BJ (cell line): ENCODE data around the gene PARD6G. TPM values are rescaled to one million over a fixed set of nuclear protein-coding genes. Genes with fewer than 3 reads are reported as not detected.
"Not testable (repeated sequence)": the region's sequence is repeated elsewhere in the genome, so short reads cannot be mapped to it uniquely, and the experiment has no call there.

ENCODE experiments used
- CTCF ChIA-PET: fragments of 350-600 bp; formaldehyde crosslinking; extraction: SDS; loops from one replicate; lab custom pipeline; 2021; ENCODE audit warnings: antibody characterized with exemption, inconsistent platforms; lab: Yijun Ruan, JAX
- POLR2A ChIA-PET: fragments of 300-600 bp; sonication (Branson Sonifier 250); formaldehyde crosslinking; extraction: SDS; loops from one replicate; lab custom pipeline; 2021; ENCODE audit warnings: antibody characterized with exemption; lab: Charles Lee
- DNase-seq: peaks from one replicate; pipeline ENCODE4 v3.0.0-alpha.2; 2011; ENCODE audit warnings: low read depth
- H3K27me3 ChIP-seq: 2 replicates; pipeline ENCODE4 v1.6.0; 2011; ENCODE audit warnings: low read length; ENCODE audit not compliant: control insufficient read depth, insufficient read depth
- H3K36me3 ChIP-seq: 2 replicates; pipeline ENCODE4 v1.5.1; 2011; ENCODE audit warnings: low read length; ENCODE audit not compliant: control insufficient read depth, insufficient read depth
- H3K4me3 ChIP-seq: 2 replicates; pipeline ENCODE4 v1.5.1; 2011; ENCODE audit warnings: low read depth, mild to moderate bottlenecking, control low read depth, low read length
- polyA plus RNA-seq: library from polyadenylated mRNA; depleted of rRNA; stranded (reverse); fragments of >200 nt; gene quantifications from 2 replicates; pipeline ENCODE4 v1.2.3, GENCODE V29; 2011
- TF ChIP-seq, protein P1 (sequence below): IDR thresholded peaks from 2 replicates; pipeline ENCODE4 v1.5.1; 2011; ENCODE audit warnings: low read depth, mild to moderate bottlenecking, control low read depth, inconsistent platforms, low read length, moderate library complexity; ENCODE audit not compliant: insufficient read depth

Gene PARD6G
- polyA plus RNA-seq, 1 experiment: 0.96 TPM

- TF ChIP-seq, protein P1, sequence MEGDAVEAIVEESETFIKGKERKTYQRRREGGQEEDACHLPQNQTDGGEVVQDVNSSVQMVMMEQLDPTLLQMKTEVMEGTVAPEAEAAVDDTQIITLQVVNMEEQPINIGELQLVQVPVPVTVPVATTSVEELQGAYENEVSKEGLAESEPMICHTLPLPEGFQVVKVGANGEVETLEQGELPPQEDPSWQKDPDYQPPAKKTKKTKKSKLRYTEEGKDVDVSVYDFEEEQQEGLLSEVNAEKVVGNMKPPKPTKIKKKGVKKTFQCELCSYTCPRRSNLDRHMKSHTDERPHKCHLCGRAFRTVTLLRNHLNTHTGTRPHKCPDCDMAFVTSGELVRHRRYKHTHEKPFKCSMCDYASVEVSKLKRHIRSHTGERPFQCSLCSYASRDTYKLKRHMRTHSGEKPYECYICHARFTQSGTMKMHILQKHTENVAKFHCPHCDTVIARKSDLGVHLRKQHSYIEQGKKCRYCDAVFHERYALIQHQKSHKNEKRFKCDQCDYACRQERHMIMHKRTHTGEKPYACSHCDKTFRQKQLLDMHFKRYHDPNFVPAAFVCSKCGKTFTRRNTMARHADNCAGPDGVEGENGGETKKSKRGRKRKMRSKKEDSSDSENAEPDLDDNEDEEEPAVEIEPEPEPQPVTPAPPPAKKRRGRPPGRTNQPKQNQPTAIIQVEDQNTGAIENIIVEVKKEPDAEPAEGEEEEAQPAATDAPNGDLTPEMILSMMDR: no peak
- Histone ChIP-seq H3K36me3 (no peaks in the 10 kb centered on the region), H3K27me3 (0 out of 2 replicates have a peak, but pooled peaks cover 4% of the 10 kb centered on the region), H3K4me3 (no peak overlapping the region)
- no peak for DNase-seq
- ChIA-PET POLR2A (no interaction called here), CTCF (interaction anchor here (1.2 kb wide), 1 partner anchor 74 kb away, joined by 4 read pairs; no protein-coding TSS in a partner anchor)
Measured at GRCh38 chr18:80243204-80243603, 4.1 kb downstream of the PARD6G start.

DNA sequence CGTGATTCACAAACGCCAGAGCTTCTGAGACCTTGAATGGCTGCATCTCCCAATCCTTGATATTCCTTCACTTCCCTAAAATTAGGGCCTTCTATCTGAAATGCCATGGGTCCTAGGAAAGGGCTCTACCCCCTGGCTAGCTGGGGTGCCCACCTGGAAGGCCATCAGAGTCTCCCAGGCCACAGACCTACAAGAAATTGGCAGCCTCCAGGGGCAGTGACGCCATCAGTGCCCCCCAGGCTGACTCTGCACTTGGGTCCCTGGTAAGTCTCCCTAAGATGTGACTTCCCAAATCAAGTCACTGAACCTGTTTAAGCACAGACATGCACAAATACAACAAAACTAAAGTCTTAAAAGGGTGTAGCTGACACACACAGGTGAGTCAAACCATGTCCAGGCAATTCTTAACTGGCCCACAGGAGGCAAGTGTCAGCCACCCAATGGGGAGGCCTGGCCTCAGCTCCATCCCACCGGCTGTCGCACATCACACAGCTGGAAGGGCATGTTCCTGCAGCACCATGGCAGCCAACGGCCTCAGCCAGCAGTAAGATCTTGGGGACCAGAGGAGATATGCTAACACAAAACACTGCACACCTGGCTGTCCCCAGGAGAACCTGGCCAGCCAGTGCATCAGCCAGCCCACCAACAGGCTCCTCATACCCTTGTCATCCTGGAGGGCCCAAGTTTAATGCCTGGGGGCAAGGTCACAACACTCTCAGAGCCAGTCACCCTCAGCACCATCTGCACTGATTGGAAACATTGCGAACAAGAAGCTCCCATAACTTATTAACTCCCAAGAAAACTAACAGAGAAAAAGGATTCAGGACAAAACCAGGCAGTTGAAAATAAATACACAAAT is 5.2 kb downstream of the PARD6G start:
- TF ChIP-seq, protein P1: no peak
- CTCF ChIA-PET: interaction anchor here (1.1 kb wide), 1 partner anchor 85 kb away, joined by 3 read pairs; no protein-coding TSS in a partner anchor
- POLR2A ChIA-PET: no interaction called here
- H3K36me3 ChIP-seq: no peaks in the 10 kb centered on the region
- no peak for DNase-seq
- no peak overlapping the region for H3K4me3 ChIP-seq
- H3K27me3 ChIP-seq: 0 out of 2 replicates have a peak, but pooled peaks cover 4% of the 10 kb centered on the region

DNA sequence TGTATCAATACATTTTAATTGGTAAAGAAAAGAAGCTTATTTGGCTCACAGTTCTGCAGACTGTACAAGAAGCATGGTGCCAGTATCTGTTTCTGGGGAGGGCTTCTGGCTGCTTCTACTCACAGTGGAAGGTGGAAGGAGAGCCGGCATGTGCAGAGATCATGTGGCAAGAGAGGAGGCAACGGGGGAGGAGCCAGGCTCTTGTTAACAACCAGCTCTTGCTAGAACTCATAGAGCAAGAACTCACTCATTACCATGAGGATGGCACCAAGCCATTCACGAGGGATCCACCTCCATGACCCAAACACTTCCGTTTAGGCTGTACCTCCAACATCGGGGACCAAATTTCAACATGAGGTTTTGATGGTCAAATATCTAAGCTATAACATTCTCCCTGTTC is 7.5 kb downstream of the PARD6G start:
- H3K4me3 ChIP-seq: no peak overlapping the region
- no peak for DNase-seq
- ChIA-PET POLR2A (no interaction called here), CTCF (interaction anchor here (0.7 to 1.3 kb wide), 5 partner anchors 8 to 82 kb away, joined by 3 read pairs; no protein-coding TSS in a partner anchor)
- TF ChIP-seq, protein P1: no peak
- H3K27me3 ChIP-seq: no peaks in the 10 kb centered on the region
- H3K36me3 ChIP-seq: no peaks in the 10 kb centered on the region

GRCh38 chr18:80238651-80239260 is 8.6 kb downstream of the PARD6G start:
- no peak for DNase-seq
- no peak overlapping the region for H3K4me3 ChIP-seq
- no peaks in the 10 kb centered on the region for H3K27me3 ChIP-seq
- TF ChIP-seq, protein P1: no peak
- ChIA-PET CTCF (interaction anchor here (1.3 kb wide), 1 partner anchor 22 kb away, joined by 3 read pairs; no protein-coding TSS in a partner anchor), POLR2A (no interaction called here)
- no peaks in the 10 kb centered on the region for H3K36me3 ChIP-seq

GRCh38 chr18:80237519-80237918 is 9.8 kb downstream of the PARD6G start:
- DNase-seq, H3K4me3 ChIP-seq, POLR2A ChIA-PET, H3K27me3 ChIP-seq, CTCF ChIA-PET, H3K36me3 ChIP-seq: not testable (repeated sequence)
